Hematopoietic multipotent progenitor cell treated with erythropoietin and hydrocortisone succinate and interleukin-3 and kit ligand, for 17 days (in vitro differentiated cells): ENCODE results near the gene RASL12.
A peak's percentile ranks its signal among the peaks of the same experiment; 100 is the strongest.
"Not testable (repeated sequence)": the region's sequence is repeated elsewhere in the genome, so short reads cannot be mapped to it uniquely, and the experiment has no call there.

Experiments
- DNase-seq: peaks from one replicate; pipeline ENCODE4 v3.0.0-alpha.2; 2015; ENCODE audit warnings: low spot score

Gene RASL12, protein sequence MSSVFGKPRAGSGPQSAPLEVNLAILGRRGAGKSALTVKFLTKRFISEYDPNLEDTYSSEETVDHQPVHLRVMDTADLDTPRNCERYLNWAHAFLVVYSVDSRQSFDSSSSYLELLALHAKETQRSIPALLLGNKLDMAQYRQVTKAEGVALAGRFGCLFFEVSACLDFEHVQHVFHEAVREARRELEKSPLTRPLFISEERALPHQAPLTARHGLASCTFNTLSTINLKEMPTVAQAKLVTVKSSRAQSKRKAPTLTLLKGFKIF

DNA sequence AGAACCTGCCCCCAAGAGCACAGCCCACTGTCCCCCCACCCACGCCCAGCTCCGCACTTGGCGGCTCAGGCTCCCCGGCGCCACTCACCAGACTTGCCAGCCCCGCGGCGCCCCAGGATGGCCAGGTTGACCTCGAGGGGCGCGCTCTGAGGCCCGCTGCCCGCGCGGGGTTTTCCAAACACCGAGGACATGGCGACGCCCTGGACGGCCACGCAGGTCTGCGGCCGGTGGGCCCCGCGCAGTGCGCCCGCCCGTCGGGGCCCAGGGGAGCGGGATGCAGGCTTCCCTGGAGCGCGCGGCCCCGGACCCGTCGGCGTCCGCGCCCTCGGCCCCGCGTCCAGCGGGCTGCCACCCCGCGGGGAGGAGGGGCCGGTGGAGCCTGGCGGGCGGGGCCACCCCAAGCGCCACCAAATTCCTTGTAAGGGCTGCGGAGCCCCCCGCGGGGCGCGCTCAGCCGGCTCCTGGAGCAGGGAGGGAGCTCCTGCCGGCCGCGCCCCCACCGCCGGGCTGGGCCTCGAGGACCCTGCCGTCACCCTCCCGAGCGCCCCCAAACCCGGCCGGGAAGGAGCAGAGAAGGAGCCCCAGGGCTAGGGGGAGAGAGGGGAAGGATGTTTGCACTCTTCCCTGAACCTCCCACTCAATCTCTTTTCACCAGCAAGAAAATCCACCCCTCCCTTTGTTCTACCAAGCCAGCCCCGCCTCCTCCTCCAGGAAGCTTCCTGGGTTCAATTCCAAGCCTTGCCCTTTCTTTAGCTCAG, at the start of gene RASL12:
TSS of gene RASL12 (minus strand) at position 347 of the 758 bp plus-strand sequence. CDS start at position 191, 156 bp downstream.
- no peak for DNase-seq

DNA sequence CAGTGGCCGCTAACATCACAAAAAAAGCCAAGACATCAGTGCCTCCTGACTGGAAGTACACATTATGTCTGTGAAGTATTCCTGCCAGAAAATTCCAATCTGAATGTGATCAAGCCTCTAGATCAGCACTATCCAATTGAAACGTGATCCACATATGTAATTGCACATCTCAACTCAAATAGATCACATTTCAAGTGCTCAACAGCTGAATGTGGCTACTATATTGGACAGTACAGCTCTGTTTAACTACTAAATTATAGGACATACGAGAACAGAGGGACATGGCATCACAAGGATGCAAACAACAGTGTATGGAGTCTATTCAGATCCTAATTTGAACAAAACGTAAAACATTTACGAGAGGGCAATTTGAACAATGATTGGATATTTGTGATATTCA, 47.8 kb upstream of the RASL12 start:
- DNase-seq: no peak

DNA sequence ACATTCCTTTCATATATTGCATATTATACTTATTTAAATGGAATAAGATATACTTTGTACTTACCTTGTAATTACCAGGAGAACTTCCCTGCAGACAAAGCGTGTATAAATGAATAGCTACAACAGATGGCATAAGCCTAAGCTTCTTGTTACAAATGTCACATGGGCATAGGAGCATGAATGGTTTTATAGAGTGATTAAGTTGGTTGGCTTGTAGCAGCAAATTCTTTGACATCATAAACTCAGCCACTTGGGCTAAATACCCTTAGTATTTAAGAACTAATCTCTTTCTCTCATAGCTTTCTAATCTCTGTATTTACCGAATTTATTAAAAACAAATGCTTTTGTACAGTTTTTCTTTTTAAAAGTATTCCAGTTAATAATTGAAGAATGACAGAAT, 47.3 kb upstream of the RASL12 start, which contains the start of gene UBAP1L:
TSS of gene UBAP1L (minus strand) at position 115 of the 400 bp plus-strand sequence. CDS start 8,985 bp downstream, outside the sequence.
- no peak for DNase-seq

DNA sequence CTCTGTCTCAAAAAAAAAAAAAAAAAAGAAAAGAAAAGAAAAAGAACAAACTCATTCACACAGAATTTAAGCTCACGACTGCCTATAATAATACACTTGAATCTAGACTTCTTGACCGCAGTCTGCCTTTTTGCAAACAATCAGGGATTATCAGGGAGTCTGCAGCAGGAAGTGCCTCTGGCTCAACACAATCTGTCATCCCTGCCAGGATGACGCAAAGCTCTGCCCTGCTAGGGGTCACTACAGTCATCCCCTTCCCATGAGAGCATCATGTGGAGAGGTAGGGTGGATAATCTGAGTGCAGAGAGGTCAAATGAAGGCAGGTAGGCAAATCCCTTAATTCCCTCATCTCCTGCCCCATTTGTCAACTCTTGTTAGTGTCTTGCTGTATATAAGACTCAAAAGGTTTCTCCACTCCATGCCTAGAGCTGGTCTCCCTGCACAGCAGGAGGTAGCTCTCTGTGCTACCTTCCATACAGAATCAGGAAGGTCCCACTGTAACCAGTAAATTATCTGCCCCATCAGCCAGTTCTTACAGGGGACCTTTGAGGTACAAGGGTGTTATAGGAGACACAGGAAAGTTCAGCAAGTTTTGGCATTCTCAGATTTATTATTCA, 43.0 kb upstream of the RASL12 start:
- no peak for DNase-seq

DNA sequence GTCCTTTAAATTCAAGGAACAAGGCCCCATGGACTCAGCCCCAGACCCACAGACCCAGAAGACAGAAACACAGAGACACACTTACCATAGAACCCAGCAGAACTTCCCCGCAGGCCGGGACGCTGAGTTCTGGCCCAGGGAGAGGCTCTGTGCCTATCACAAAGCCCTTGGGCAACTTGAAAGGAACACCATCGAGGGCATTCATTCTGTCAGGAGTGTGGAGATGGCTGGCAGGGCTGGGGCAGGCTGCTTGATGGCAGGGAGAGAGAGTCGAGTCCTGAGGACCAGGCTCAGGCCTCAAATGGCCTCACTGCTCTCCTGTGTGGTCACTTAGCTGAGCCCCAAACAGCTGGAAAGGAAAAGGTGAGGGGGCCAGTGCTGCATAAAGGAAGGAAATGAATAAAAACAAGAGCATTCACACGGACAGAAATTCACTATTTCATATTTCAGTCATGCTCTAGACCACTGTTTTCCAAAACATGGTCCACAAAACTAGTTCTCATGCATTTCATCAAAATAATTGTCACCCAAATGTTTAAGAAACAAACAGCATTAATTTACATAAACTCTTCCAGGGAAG, 38.3 kb upstream of the RASL12 start:
- no peak for DNase-seq

DNA sequence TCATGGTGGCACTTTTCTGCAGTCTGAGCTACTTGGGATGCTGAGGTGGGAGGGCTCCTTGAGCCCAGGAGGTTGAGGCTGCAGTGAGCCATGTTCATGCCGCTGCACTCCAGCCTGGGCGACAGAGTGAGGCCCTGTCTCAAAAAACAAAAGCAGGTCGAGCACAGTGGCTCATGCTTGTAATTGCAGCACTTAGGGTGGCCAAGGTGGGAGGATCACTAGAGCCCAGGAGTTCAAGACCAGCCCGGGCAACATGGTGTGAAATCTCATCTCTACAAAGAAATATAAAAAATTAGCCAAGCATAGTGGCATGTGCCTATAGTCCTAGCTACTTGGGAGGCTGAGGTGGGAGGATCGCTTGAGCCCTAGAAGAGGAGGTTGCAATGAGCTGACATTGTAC, 37.2 kb upstream of the RASL12 start:
- DNase-seq: no peak

DNA sequence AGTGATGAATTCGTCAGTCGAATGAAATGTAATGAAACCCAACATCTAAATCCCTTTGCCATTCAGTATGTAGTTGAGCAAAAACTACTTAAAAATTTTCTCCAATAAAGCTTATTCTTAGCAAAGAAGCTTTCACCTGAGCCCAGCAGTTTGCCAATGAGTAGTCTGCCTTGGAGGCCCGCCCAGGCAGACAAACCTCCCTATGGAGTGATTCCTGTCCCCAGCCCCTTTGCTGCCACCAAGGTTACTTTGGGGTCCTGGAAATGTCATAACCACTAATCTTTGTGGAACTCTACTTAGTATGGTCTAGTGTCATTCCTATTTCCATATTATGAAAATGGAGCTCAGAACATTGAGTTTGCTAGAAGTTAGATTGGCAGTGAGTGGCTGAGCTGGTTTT, 35.1 kb upstream of the RASL12 start:
- DNase-seq: no peak

DNA sequence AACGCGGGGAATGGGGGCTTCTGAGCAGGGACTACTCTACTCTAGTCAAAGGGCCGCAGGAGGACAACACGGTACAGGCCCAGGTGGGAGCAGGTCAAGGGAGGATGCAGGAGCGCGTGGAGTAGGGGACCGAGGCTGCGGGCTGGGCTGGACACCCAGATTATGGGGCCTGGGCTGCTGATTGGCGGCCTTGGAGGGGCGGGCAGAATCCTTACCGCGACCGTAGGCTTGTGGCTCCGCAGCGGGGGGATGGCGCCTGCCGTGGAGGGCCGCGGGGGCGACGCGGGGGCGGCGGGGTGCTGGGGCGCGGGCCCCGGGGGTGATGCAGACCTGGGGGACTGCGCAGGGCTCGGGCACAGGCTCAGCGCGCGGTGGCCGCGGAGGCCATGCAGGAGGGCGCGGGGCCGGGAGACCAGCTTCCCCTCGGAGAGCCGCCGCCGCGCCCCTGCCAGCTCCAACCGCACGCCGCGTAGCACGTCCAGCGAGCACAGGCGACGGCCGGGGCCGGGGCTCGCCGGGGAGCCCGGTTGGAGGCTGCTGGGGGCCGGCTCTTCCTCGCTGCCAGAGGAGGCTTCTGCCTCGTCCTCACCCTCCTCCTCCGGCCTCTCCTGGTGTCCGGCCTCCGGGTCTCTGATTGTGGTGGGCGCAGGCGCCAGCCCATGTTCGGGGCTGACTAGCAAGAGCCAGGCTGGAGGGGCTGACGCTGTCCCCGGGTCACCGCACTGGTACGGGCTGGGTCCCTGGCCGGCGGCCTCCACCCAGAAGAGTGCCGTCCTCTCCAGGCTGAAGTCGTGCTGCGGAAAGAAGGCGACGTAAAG, 34.3 kb upstream of the RASL12 start:
- no peak for DNase-seq

DNA sequence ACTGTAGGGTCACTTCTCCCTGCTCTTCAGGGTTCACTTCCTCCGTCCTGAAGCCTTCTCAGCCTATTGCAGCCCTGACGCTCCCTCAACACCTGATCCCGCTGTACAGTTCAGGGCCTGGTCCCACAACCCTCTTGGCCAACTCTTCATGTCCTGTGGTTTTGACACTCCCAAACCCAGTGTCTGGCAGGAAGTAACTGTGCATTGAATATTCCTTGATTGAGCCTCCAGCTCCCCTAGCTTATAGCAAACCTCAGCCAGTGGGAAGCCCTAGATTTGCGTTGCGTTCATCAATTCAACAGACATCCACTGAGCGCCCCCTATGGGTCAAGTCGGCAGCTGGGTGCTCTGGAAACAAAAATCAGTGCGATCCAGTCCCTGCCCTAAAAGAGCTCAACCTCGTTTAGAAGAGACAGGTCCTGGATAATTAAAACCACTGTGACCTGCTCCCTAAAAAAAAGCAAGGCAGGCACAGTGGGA, 33.7 kb upstream of the RASL12 start:
- peak; percentile 44 for DNase-seq

DNA sequence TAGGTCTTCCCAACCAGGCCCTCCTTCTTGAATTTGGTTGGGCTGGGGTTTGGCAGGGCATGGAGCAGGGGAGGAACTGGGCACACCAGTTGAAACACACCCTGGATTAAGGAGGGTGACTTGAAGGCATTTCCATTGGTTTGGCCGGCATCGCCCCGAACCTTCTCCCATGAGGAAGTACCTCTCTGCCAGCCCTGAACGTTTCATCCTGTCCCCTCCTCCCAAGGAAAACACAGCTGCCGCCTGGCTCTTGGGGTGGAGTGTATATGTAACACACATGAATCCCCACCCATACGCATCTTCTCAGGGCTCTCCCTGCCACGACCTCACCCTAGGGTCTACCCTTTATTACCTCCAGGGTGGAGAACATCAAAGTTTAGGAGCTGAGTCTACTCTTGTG, 32.7 kb upstream of the RASL12 start:
- DNase-seq: no peak

DNA sequence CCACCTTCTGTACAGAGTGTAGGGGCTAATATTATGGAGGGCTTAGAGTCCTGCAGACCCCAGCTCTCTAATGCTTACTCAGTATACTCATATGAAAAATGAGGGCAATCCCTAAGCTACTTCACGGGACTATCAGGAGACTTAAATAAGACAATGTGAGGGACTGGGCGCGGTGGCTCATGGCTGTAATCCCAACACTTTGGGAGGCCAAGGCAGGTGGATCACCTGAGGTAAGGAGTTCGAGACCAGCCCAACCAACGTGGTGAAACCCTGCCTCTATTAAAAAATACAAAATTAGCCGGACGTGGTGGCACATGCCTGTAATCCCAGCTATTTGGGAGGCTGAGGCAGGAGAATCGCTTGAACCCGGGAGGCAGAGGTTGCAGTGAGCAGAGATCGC, 32.0 kb upstream of the RASL12 start:
- not testable (repeated sequence) for DNase-seq

DNA sequence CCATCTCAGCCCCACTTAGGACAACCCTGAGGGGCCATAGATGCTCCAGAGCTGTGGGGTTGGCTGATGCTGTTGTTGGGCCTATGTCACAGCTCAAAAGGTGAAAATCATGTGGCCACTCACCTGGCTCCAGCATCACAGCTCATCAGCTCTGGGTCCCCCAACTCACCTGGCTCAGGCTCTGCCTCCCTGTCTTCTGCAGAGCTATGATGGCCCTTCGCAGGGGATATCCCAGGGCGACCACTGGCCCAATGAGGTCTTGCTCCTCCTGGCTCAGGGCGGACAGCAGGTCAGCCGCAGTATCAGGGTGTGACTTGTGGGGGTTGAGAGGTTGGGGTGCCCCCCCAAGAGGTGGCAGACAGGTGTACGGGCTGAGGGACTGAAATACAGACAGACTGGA, 31.5 kb upstream of the RASL12 start:
- no peak for DNase-seq

DNA sequence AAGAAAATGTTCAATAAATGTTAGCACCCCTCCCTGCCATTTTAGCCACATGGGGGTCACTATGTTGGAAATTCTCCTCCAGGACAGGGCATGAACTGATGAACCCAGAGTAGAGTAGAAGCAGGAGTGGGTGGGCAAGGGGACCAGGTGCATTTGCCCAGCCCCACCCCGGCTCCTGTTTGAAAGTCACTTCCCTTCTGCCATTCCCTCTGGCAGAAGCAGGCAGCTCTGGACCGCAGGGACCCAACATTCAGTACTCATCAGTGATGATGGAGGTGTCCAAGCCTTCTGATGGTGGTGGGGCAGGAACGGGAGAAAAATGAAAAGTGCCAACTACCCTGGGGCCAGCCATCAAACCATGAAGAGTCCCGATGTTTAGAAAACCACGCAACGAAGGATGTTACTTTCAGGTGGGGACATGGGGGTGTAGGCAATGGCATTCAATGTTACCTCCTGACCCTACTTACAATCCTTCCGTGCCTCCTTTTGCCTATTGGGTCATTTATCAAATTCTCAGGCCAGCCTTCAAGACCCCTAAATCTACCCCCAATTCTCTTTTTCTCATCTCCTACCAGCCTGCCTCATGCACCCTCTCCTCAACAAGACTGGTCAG, 30.0 kb upstream of the RASL12 start:
- DNase-seq: no peak

DNA sequence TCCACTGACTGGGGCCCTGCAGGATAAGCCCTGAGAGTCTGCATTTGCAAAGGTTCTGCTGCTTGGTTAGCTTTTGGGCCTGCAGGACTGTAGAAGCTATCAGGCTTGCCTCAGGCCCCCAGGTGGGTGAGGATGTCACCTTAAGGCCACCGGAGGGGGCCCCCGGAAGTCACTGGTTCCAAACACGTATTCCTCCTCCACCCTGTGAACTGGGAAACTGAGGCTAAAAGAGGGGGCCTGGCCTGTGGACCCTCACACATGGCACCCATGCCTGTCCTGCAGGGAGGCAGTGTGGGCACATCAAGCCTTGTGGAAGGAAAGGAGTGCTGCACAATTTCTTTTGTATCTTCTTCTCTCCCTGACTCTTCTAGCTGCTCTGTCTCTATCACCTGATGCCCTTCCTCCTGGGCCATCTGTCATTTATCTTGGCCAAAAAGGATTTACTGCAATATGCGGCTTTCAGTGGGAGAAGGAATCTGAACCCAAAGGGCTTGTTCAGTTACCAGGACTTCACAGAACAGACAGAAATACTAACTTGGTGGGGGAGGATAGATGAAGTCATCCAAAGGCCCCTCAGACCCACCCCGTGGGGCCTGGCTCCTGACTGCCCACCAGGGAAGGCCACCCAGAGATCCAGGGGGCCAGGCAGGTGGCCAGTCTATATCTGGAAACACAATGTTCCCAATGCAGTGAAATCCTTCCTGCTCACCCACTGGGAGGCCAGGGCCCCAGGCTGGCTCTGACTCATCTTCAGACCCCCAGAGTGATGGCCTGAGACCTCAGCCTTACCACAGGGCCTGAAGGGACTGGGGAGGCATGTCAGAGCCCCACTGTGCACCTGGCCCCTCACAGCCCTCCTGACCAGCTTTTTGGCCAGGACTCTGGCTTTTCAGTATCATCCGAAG, 28.9 kb upstream of the RASL12 start:
- no peak for DNase-seq

DNA sequence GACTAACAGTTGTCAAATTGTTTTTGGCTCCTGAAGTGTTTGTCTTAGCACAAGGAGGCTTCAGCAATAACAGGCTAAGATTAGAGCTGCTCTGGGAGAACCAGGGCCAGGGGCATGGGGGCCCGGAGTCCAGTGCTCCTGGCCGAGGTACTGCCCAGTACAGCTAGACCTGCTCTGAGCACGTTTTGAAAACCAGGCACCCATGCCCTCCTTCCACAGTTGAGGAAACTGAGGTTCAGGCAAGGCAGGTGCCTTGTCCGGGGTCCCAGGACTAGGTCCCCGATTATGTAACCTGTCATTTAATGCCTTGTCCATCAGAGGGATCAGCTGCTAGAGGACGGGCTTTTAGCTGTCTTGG, 27.9 kb upstream of the RASL12 start:
- DNase-seq: no peak

DNA sequence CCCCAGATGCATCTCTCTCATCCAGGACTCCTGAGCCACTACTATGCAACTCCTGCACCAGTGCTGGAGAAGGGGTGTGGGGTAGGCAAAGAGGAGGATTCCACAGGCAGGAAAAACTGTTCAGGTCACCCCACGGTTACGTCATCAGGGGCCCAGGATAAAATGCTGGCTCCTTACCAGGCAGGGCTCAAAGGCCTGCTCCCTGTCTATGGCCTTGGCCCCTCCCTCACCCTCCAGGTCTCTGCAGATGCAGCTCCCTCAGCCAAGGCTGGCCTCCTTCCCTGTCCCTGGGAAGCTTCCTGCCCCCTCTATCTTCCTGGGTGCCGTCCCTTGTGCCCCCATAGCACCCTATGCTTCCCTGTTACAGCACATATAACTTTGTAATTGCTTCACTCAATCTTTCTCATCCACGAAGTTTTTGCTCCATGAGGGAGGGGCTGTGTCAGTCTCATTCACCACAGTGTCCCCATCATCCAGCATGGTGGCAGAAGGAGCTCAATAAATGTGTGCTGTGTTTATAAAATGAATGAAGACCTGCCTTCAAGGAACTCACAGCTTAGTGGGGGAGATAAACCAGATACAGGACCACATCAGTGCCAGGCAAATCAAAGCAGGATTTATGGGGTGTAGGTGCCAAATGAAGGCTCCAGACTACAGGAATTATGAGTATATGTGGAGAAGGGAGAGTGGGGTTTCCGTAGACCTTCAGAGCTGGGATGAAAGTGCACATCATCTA, 27.4 kb upstream of the RASL12 start:
- no peak for DNase-seq

DNA sequence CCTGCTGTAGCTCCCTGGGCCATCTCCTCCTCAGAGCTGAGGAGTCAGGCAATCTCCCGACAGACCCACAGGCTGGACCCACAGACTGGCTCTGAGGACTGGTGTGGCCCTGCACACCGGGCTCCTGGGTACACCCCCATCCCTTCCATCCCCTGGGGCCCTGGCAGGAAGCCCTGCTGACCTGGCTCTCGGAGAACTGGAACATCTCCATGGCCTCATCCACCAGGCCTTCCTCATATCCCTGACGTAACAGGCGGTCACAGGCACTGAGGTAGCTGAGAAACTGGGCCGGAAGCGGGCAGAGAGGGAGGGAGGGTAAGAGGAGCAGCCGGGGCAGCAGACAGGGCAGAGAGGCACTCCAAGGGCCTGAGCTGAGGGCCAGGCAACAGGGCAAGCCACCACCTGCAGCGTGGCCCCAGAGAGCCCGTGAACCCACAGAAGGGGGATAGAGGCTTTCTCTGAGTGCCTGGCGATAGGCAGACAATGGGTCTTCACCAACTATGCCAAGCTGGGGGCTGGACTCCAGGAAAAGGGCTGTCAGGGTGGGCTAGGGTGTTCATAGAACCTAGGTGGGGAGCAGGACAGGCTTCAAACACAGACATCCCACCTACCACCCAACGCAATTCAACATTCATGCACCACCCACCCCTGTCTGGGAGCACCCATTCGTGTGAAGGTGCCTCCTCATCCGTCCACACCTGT, 26.7 kb upstream of the RASL12 start:
- DNase-seq: no peak

DNA sequence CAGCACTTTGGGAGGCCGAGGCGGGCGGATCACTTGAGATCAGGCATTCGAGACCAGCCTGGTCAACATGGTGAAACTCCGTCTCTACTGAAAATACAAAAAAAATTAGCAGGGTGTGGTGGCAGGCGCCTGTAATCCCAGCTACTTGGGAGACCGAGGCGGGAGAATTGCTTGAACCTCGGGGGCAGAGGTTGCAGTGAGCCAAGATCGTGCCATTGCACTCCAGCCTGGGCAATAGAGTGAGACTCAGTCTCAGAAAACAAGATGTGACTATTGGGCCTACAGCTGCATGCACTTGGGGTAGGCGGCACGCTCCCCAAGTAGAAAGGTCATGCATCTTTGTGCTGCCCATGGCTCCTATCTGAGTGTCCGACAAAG, 26.0 kb upstream of the RASL12 start:
- DNase-seq: not testable (repeated sequence)
